ENCODE data around the gene CYRIA. TPM values are rescaled to one million over a fixed set of nuclear protein-coding genes. Genes with fewer than 3 reads are reported as not detected.
A peak's percentile ranks its signal among the peaks of the same experiment; 100 is the strongest.

The CYRIA gene
- total RNA-seq, 2 donors from 2014 or later, result 1.7 to 2.8 TPM

DNA sequence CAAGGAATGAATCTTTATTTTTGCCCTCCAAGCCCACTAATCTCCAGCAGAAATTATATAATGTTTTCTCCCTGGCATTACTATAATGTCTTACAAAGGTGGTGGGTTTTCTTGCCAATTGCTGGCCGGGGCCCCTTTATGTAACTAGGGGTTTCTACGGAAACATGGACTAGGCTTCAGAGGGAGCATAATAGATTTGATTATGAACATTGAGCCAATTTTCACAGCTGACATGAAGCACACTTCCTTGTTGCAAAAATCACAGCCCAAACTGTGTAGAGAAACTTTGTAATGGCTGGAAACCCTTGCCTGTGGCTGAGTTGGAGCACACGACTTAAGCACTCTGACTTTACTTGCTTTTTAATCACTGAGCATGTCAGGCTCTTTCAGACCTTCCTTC, 3.8 kb upstream of the CYRIA start:
- no peak for DNase-seq (ENCODE audit: low spot score)
- no peak overlapping the region for H3K27ac ChIP-seq
- TF ChIP-seq, protein P1, sequence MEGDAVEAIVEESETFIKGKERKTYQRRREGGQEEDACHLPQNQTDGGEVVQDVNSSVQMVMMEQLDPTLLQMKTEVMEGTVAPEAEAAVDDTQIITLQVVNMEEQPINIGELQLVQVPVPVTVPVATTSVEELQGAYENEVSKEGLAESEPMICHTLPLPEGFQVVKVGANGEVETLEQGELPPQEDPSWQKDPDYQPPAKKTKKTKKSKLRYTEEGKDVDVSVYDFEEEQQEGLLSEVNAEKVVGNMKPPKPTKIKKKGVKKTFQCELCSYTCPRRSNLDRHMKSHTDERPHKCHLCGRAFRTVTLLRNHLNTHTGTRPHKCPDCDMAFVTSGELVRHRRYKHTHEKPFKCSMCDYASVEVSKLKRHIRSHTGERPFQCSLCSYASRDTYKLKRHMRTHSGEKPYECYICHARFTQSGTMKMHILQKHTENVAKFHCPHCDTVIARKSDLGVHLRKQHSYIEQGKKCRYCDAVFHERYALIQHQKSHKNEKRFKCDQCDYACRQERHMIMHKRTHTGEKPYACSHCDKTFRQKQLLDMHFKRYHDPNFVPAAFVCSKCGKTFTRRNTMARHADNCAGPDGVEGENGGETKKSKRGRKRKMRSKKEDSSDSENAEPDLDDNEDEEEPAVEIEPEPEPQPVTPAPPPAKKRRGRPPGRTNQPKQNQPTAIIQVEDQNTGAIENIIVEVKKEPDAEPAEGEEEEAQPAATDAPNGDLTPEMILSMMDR (IDR thresholded peaks at IDR 0.05), result no peak
- H3K4me1 ChIP-seq, result peaks cover 0 to 10% of the 10 kb centered on the region in 2 donors
- H3K36me3 ChIP-seq, result no peaks in the 10 kb centered on the region
- H3K27me3 ChIP-seq, result no peaks in the 10 kb centered on the region
- H3K4me3 ChIP-seq, result no peak overlapping the region
- H3K9me3 ChIP-seq, result no peaks in the 10 kb centered on the region

DNA sequence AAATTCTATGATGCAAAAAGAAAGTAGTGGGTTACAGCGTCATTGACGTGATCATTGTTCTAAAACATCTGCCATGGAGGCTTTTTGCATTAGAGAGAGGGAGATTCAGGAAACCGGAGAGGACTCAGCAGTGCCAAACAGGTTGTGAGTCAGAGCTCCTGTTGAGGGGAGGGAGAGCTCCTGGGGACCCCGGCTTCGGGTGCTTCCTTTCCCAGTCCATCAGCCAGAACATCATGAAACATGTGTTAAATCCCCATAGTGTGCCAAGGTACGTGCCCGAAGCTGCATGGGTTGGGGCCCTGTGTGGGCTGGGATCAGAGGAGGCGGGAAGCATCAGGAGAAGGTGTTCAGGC, 791 bp upstream of the CYRIA start:
- no peaks in the 10 kb centered on the region for H3K9me3 ChIP-seq
- no peak overlapping the region for H3K27ac ChIP-seq
- H3K27me3 ChIP-seq, result no peaks in the 10 kb centered on the region
- no peak for DNase-seq (ENCODE audit: low spot score)
- H3K36me3 ChIP-seq, result no peaks in the 10 kb centered on the region
- H3K4me1 ChIP-seq, result peaks cover 0 to 19% of the 10 kb centered on the region in 2 donors
- TF ChIP-seq, protein P1 (IDR thresholded peaks at IDR 0.05), result no peak
- H3K4me3 ChIP-seq, result peak overlapping the region in 1 of 2 donors; percentile 66

DNA sequence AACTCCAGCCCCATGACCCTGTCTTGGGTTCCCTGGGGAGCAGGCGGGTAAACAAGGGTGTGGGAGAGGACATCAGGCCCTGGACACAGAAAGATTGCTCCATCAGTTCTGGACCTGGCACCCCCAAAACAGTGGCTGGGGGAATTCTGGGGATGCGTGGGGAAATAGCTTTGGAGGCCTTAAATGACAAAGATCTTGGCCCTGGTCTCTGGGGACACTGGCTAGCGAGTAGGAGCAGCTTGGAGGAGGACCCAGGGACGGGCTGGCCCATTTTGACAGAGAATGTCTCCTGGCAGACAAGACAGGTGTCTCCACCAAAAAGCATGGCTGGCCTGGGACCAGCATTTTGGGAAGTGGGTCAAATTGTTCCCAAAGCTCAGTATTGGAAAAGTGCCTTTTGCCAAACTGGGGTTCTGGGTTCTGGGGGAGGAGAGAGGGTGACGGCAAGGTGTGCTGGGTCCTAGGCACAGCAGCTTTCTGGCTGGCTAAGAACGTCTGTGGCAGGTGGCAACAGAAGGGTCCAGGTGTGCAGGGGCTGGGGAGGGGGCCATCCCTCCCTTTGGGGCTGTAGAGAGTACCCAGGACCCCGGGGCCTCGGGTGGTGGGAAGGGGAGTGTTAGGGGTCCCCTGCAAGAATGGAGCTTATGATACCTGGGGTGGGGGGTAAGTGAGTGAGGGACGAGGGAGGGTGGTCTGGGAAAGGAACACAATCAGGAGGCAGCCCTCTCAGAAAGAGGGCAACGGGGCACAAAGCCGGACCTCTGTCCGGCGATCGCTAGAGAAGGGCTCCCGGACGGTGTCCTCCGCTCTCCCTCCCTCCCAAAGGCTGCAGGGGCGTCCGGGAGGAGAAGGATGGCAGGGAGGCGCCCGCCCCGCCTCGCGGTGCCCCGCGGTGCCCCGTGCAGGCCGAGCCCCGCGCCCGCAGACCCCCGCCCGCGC, 556 bp downstream of the CYRIA start:
- Histone ChIP-seq H3K27ac (peak overlapping the region; percentile 50 to 69), H3K4me1 (peaks cover 0 to 19% of the 10 kb centered on the region in 2 donors), H3K27me3 (no peaks in the 10 kb centered on the region), H3K36me3 (no peaks in the 10 kb centered on the region), H3K4me3 (peak overlapping the region; percentile 52 to 66), H3K9me3 (no peaks in the 10 kb centered on the region)
- DNase-seq (ENCODE audit: low spot score), result no peak
- TF ChIP-seq, protein P1 (IDR thresholded peaks at IDR 0.05), result no peak

DNA sequence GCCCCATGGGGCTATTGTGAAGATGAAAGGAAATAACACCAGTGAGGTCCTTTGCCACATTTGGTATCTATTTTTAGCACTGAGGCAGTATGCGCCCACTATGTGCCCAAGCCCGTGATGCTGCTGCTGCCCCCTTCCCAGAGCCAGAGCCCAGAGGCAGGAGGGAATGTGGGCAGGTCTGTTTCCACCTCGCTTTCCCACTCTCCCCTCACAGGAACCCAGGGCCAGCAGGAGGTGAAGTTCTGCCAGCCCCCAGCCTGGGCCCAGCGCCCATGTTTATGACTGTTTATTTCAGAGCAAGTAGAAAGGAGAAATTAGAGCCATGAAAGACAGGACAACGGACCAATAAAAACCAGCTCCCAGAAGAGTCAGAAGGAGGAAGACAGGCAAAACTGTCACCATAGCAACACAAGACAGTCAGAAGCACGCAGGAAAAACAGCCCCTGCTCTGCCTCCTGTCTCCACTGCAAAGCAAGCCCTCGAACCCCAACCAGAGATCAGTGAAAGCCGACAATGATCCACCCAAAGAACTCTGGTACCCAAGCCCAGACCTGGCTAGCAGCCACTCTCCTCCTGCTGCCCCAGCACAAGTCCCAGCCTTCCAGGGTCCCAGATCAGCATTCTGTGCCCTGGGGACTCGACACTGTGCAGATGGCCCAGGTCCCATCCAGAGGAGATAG, 1.4 kb downstream of the CYRIA start:
- TF ChIP-seq, protein P1 (IDR thresholded peaks at IDR 0.05), result no peak
- Histone ChIP-seq H3K9me3 (no peaks in the 10 kb centered on the region), H3K4me3 (peak overlapping the region; percentile 52 to 66), H3K4me1 (peaks cover 0 to 19% of the 10 kb centered on the region in 2 donors), H3K36me3 (no peaks in the 10 kb centered on the region), H3K27me3 (no peaks in the 10 kb centered on the region), H3K27ac (peak overlapping the region; percentile 50 to 69)
- no peak for DNase-seq (ENCODE audit: low spot score)

DNA sequence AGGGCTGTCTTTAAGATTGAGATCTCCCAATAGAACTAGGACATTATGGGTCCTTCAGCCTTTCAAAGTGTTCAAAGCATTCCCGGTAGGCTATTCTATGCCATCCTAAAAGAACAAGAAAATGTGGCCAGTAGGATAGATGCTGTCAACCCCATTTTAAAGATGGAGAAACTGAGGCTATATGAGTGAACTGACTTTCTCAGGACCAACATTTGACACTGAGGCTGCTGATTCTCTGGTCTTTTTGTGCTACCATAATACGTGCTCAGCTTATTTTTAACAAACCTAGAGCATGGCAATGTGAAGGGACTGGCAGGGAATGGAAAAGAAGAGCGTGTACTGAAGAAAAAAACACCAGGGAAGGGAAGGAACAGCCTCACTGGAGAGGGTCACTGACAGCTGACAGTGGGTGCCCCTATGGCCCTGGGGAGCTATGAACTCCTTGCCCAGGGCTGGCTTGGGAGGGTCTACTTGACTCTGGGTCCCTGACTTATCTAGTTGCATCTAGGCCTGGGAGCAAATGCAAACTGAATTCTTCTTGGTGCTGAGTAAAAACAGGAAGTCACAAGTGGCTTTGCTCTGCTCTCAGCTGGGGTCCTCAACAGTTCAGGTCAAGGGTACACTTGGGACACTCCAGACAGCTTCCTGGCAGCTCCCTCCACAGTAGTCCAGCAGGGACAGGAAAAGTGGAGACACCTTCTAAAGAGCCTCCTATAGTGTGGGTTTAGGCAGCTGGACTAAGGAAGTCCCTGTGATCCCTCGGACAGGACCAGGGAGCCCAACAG, 2.3 kb downstream of the CYRIA start:
- Histone ChIP-seq H3K27ac (peak overlapping the region; percentile 50 to 69), H3K4me3 (no peak overlapping the region), H3K4me1 (peaks cover 0 to 27% of the 10 kb centered on the region in 2 donors), H3K27me3 (no peaks in the 10 kb centered on the region), H3K36me3 (no peaks in the 10 kb centered on the region), H3K9me3 (no peaks in the 10 kb centered on the region)
- DNase-seq (ENCODE audit: low spot score), result no peak
- TF ChIP-seq, protein P1 (IDR thresholded peaks at IDR 0.05), result no peak
